ENCODE results near the gene OR13H1. TPM values are rescaled to one million over a fixed set of nuclear protein-coding genes. Genes with fewer than 3 reads are reported as not detected.

OR13H1 gene
- total and polyA plus RNA-seq, 9 of the 15 experiments (the other 6 are each of a cell fraction or from before 2014, with no cell fraction given): not detected

GRCh38 chrX:131564553-131565229 lies 20.8 kb downstream of the OR13H1 start:
- Histone ChIP-seq H3K27me3 (ENCODE audit: control insufficient read depth in 2 of 2, insufficient read depth in 2 of 2, low read length in 2 of 2) (no peaks in the 10 kb centered on the region), H3K79me2 (ENCODE audit: control insufficient read depth, insufficient read depth, low read length) (no peaks in the 10 kb centered on the region), H3K36me3 (ENCODE audit: control insufficient read depth, insufficient read depth, low read length) (no peaks in the 10 kb centered on the region), H3K27ac (ENCODE audit: extremely low read depth, low read depth, low read length) (no peak overlapping the region), H3K9me3 (replicated peaks; ENCODE audit: control insufficient read depth, insufficient read depth, low read depth, low read length) (no peaks in the 10 kb centered on the region), H4K20me1 (replicated peaks; ENCODE audit: control insufficient read depth, insufficient read depth, low read length) (no peaks in the 10 kb centered on the region; the same call in 1 of the 2 replicates), H2AFZ (ENCODE audit: low read depth, low read length) (no peak overlapping the region), H3K4me3 (no peak overlapping the region), H3K4me1 (replicated peaks in 1 of 2; ENCODE audit: control insufficient read depth in 2 of 2, insufficient read depth in 2 of 2, low read length in 2 of 2) (peaks cover 0 to 5% of the 10 kb centered on the region in 2 experiments; a peak in 2 of 5 replicates), H3K4me2 (ENCODE audit: insufficient read depth, low read length) (no peak overlapping the region), H3K9ac (ENCODE audit: insufficient read depth in 1 of 2, low read depth in 2 of 2, low read length in 2 of 2) (no peak overlapping the region), H3K9me1 (ENCODE audit: control insufficient read depth, insufficient read depth, low read length) (no peaks in the 10 kb centered on the region)
- in situ Hi-C loops (cut with MboI) (no loop called here), intact Hi-C loops (cut with micrococcal nuclease) (no loop called here)
- POLR2A ChIA-PET: interaction anchor here (1.9 kb wide), 1 partner anchor 11 kb away, joined by 5 read pairs; no protein-coding TSS in a partner anchor
- peak in 2 of 4 experiments; percentile 4 to 15 for DNase-seq (ENCODE audit: extremely low read depth in 1 of 4, low spot score in 3 of 4)
- CTCF ChIA-PET (ENCODE audit: low intra/inter-chr PET ratio): no interaction called here
- no peak for ATAC-seq
- WGBS (ENCODE audit: insufficient coverage, low coverage, missing lambda C conversion rate): 22% methylated on average over 2 of the region's 2 CpGs
- BruUV-seq (replicated peaks): no TSS peak
- FAIRE-seq: no peak
- no peak for TF ChIP-seq GTF2F1 (IDR thresholded peaks at IDR 0.05; ENCODE audit: low read depth, low read length)
- TF ChIP-seq NR2F6 (CRISPR knock-in tag; IDR thresholded peaks at IDR 0.05): no peak
- TF ChIP-seq SMARCA4 (IDR thresholded peaks at IDR 0.05): peak; percentile 32; the same call in 1 of the 2 replicates
- TF ChIP-seq, protein P1, sequence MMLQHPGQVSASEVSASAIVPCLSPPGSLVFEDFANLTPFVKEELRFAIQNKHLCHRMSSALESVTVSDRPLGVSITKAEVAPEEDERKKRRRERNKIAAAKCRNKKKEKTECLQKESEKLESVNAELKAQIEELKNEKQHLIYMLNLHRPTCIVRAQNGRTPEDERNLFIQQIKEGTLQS (IDR thresholded peaks at IDR 0.05): peak; percentile 51; the same call in 1 of the 2 replicates
- TF ChIP-seq, protein P1 (CRISPR knock-in tag; conservative IDR thresholded peaks at IDR 0.05): no peak
- TF ChIP-seq FOSL1 (tag; conservative IDR thresholded peaks at IDR 0.05): peak; percentile 72; the same call in 1 of the 2 replicates
- TF ChIP-seq ARID1B (IDR thresholded peaks at IDR 0.05): peak; percentile 35
- no peak for TF ChIP-seq MAFK (IDR thresholded peaks at IDR 0.05; ENCODE audit: low read length)
- no peak for TF ChIP-seq ZSCAN32 (CRISPR knock-in tag; IDR thresholded peaks at IDR 0.05)
- peak; percentile 51; the same call in 1 of the 2 replicates for TF ChIP-seq JUND (IDR thresholded peaks at IDR 0.05; ENCODE audit: borderline replicate concordance, low read depth, low read length)
- TF ChIP-seq JUND (tag; IDR thresholded peaks at IDR 0.05; ENCODE audit: borderline replicate concordance, low read depth, low read length): no peak
- no peak for TF ChIP-seq SMARCA5 (IDR thresholded peaks at IDR 0.05)
- no peak for TF ChIP-seq TCF15 (CRISPR knock-in tag; IDR thresholded peaks at IDR 0.05)
- no peak for TF ChIP-seq ZNF263 (CRISPR knock-in tag; IDR thresholded peaks at IDR 0.05; ENCODE audit: borderline replicate concordance)
- TF ChIP-seq CHD1 (IDR thresholded peaks at IDR 0.05; ENCODE audit: low read length): no peak
- TF ChIP-seq CHD4 (IDR thresholded peaks at IDR 0.05; ENCODE audit: insufficient read depth, insufficient replicate concordance, low read depth, low read length, poor library complexity, severe bottlenecking): no peak
- no peak for TF ChIP-seq NCOA4 (IDR thresholded peaks at IDR 0.05; ENCODE audit: partially characterized antibody)
- no peak for TF ChIP-seq MYBL2 (IDR thresholded peaks at IDR 0.05; ENCODE audit: low read depth)
- TF ChIP-seq MYBL2 (CRISPR knock-in tag; IDR thresholded peaks at IDR 0.05; ENCODE audit: borderline replicate concordance): no peak
- TF ChIP-seq PCBP1 (IDR thresholded peaks at IDR 0.05; ENCODE audit: low read depth, low read length, poor library complexity, severe bottlenecking): no peak
- TF ChIP-seq ZNF79 (CRISPR knock-in tag; IDR thresholded peaks at IDR 0.05; ENCODE audit: low read depth): no peak
- no peak for TF ChIP-seq LCOR (CRISPR knock-in tag; IDR thresholded peaks at IDR 0.05)
- TF ChIP-seq ADNP (tag; IDR thresholded peaks at IDR 0.05): peak; percentile 90

Data from K562 (cell line).